GM19239 (cell line): ENCODE results near the gene EXD3.
A peak's percentile ranks its signal among the peaks of the same experiment; 100 is the strongest.

Experiments
- DNase-seq: peaks from one replicate; pipeline ENCODE4 v3.0.0; 2011; ENCODE audit warnings: low spot score; ENCODE audit not compliant: insufficient read length
- FAIRE-seq: peaks from 2 replicates; lab custom pipeline; 2011; peaks lifted over from hg19 to GRCh38; lab: Jason Lieb, UNC

The EXD3 gene

DNA sequence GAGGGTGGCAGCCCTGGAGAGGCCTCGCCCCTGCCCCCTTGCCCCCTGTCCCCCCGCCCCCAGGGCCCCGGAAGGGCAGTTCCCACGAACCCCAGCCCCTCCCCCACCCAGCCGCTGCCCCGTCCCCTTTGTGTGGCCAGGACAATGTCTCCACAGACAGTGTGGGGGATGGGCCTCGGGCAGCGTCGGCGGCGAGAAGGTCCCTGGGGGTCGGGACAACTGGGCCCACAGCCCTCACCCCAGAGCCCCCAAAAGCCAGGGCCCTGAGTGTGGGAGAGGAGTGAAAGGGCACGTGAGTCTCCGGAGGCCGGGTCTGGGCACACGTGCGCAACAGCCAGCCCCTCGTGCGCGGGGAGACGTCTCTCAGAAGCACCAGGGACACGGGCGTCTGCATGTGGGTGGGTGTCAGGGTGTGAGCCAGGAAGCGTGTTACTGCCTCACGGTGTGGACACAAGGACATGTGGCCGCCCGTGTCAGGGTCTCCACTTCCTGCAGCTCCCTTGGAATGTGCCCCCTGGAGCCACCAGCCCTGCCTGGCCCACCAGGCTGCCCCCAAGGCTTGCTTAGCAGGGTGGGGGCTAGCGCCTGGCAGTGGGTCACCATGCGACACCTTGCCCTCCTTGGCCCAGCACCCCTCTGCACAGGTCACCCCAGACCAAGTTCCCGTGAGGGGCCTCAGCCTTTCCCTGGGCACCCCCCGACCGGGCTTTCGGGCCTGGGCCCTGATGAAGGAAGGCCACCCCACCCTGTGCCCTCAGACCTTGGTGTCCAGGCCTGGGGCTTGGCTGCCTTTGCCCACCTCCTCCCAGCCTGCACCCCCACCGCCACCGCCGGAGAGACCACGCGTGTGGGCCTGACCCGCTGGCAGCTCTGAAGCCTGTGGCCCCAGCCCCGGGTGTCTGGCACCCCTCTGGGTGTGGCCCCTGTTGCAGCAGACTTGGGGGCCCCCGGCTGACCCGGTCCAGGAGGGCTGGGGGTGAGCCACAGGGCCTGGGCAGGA is 108.1 kb downstream of the EXD3 start:
- FAIRE-seq (no peak), DNase-seq (peak; percentile 23)

DNA sequence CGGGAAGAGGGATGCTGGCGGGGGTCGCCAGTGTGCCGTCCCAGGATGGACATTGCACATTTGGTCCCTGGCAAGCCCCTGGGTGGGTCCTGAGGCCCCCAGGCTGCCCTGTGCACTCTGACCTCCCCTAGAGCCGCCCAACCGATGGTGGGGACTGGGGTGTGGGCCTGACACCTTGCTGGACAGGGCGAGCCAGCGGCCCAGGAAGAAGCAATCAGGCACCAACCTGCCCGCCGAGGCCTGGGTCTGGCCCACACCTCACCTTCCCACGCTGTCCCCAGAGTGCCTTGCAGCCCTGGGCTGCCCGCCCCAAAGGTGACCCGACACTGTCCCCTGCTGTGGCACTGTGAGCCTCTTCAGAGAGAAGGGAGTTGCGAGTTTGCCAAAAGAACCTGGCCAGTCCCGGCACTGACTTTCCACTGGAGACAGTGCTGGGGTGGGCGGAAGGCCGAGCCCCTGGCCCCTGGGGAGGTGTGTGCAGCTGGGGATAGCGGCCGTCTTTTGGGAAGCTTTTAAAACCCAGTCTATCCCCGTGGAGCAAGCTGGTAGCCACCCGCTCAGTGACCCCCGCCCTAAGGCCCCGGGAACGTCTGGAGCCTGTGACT is 108.9 kb downstream of the EXD3 start:
- DNase-seq, result no peak
- no peak for FAIRE-seq

DNA sequence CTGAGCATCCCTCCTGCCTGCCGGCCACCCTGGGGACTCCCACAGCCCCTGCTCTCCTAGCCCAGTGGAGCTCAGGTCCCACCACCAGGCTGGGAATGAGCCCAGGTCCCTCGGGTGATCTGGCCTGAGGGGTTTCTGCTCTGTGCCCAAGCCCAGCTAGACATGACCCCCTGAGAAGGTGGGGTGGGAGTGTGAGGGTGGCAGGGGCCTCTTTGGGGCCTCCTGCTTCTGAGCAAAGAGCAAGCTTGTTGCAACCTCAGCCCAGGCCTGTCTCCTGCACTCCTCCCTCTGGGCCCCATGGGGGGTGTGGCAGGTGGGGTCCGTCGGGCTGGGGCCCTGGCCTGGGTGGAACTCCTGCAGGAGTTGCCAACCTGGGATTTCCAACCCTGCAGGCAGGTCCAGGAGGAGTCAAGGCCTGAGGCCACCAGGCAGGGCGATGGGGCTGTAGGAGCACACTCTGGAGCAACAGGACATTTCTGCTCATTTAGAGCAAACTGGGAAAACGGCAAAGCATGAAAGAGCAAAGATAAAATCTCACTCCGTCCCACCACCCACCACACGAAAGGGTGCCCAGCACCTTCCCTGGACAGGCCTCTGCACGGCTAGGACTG is 109.5 kb downstream of the EXD3 start:
- FAIRE-seq, result no peak

DNA sequence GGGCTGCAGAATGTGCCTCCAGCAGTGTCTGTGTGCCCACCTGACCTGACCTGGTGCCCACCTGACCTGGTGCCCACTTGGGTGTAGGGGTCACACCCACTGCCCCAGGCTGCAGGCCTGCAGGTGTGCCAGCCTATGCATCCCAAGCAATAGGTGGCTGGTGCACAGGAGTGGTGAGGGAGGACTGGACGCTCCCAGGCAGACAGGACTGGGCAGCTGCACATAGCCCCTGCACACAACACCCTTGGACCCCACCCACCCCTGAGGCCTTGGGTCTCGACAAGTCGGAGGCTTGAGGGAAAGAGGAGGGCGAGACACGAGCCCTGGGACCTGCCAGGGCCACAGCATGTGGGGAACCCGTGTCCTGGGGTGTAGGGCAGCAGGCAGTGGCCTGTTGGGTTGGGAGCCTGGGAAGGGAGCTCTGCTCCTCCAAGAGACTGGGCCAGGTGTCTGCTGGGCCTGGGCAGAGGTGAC is 110.1 kb downstream of the EXD3 start:
- FAIRE-seq, result no peak
- DNase-seq, result peak; percentile 12

More for the DNA sequence above, 109.5 kb downstream of the EXD3 start:
- DNase-seq, result no peak

DNA sequence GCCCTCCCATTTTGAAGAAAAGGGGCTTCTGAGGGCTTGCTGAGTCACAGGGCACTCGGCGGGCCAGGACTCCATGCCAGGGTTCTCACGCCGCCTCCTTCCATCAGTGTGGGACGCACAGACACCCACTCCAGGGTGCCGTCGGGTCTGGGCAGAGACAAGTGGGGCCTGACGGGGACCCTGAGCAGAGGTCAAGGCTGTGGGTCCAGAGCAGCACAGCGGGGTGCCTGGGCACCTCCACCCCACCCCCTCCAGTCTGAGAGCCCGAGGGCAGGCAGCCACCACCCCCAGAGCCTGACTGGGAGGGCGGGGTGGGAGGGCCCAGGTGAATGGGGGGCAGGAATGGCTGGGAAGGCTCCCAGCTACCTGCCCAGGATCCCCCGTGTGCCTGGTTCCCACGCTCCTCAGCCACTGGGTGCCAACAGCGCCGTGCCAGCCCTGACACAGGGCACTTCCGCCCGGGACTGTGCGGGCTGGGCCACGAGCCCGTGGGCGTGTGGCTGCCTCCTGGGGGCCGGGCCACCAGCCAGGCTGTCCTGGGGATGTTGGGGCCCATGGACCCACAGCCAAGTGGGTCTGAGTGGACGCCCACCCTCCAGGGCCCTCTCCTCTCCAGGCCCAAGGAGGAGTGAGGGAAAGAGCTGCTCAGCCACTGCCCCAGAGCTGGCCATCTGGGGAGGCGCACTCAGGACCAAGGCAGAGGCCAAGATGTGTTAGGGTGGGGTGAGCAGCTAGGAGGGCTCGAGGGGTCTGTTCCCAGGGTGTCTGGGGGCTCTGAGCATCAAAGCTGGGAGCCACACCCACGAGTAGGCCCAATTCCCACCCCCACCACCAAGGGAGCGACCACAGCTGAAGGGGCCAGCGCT is 110.7 kb downstream of the EXD3 start:
- DNase-seq (no peak), FAIRE-seq (no peak)

DNA sequence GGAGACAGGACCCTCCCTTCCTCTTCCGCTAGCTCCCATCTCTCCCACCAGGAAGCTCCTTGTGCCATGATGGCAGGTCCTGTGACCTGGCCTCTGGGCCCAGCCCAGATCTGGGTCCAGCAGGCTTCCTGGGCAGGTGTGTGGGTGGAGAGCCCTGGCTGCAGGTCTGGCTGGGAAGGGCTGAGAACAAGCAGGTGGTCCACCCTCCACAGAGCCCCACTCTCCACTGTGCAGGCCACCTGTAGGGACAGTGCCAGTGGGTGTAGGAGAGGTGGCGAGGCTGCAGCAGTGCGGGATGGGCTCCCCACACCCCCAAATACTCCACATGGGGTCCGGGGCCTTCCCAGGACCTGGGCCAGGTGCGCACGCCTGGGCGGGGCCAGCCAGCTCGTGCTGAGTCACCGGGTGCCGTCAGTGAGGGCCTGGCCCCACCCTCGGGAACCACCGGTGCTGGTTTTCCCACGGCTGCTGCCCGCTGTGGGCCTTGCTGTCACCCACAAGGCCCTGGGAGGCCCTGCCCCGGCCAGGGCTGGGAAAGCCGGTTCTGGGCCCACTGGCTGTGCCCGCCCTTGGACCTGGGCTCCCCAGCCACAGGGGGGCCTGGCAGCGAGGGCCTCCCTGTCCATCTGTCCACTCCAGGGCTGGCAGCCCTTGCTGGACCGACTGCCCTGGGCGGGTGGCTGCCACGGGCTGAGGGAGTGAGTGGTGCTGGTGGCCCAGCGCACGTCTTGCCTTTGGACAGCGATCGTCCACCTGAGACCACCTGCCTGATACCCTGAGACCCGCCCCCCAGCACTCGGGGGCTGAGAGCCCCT is 111.6 kb downstream of the EXD3 start:
- FAIRE-seq, result no peak

DNA sequence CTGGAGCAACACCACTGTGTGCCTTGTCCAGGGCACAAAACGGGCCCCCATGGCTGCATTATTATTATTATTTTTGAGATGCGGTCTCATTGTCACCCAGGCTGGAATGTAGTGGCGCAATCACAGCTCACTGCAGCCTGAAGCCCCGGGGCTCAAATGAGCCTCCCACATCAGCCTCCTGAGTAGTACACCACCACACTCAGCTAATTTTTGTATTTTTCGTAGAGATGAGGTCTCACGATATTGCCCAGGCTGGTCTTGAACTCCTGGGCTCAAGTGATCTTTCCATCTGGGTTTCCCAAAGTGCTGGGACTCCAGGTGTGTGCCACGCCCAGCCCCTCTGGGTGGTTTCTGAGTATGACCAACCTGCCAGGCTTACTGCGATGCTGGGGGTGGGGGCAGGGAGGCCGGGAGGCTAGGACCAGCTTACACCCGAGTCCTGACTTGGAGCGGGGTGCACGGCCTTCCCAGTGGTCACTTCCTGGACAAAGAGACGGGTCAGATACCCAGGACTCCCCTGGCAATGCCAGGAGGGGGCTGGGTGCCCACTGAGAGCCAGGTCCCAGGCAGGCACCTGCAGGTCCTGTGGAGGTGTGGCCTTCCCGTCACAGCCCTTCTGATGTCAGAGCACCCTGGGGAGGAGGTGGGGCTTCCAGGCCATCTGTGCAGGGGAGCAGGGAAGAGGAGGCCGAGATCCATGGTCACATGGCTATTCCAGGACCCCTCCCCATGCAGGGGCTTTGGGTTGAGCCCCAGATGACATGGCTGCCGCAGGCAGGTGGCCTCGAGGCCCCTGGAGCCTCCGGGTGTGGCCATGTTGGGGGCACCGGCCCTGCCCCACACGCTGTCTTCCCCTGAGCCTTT is 112.5 kb downstream of the EXD3 start:
- DNase-seq, result no peak
- no peak for FAIRE-seq

More for the DNA sequence above, 111.6 kb downstream of the EXD3 start:
- DNase-seq, result no peak

DNA sequence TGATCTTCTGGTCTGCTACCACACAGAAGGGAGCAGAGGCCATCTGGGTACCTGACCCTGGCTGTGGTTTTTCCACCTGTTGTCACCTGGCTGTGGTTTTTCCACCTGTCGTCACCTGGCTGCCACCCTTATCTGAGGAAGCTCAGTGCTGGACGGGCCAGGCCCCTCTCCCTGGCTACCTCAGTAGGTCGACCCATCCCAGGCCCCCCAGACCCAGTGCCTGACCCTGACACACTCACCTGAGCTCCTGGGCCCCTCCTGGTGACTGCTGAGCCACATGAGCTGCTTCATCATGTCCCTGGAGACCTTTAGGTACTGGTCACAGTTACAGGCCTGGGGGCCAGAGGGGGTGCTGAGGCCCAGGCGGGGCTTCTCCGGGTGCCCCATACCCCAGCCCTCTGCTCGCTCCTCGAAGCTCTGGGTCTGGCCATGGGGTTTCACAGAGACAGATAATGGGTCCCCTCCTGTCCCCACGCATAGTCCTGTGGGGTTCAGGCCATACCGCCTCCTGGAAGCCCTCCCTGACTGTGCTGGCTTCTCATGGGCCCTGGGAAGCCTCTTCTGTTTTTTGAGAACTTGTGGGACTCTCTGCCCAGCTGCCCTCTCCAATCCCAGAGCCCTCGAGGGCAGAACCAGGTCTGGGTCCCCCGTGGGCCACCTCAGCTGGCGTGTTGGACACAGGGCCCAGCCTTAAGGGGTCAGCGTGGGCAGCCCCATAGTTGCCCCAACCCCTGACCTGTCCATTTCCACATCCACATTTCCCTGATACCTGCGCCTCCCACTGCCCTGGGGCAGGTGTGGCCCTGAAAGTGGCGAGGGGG is 113.4 kb downstream of the EXD3 start:
- FAIRE-seq, result no peak
- DNase-seq, result no peak

DNA sequence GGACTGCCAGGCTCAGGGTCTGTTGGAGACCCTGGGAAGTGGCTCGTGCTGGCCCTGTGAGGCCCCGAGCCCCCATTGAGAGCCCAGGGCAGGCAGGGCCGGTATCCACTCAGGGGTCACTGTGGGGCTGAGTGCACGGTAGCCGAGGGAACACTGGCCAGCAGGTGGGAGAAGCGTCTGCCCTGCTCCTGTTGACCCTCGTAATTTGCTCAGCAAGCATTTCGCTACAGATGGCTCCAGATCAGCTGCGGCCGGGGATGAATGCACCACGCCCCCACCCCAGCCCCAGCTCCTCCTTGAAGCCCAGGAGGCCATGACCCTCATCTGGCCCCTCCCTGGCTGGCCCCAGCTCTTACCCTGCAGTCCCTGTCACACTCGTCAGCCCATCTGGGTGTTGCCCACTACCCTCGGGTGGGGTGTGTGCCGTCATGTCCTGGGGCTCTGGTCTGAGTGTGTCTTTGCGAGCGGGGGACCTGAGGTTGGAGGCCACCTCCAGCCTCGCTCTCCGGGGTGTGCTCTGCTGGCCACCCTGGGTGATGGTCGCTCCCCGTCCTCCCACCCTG is 114.8 kb downstream of the EXD3 start:
- no peak for DNase-seq
- no peak for FAIRE-seq

DNA sequence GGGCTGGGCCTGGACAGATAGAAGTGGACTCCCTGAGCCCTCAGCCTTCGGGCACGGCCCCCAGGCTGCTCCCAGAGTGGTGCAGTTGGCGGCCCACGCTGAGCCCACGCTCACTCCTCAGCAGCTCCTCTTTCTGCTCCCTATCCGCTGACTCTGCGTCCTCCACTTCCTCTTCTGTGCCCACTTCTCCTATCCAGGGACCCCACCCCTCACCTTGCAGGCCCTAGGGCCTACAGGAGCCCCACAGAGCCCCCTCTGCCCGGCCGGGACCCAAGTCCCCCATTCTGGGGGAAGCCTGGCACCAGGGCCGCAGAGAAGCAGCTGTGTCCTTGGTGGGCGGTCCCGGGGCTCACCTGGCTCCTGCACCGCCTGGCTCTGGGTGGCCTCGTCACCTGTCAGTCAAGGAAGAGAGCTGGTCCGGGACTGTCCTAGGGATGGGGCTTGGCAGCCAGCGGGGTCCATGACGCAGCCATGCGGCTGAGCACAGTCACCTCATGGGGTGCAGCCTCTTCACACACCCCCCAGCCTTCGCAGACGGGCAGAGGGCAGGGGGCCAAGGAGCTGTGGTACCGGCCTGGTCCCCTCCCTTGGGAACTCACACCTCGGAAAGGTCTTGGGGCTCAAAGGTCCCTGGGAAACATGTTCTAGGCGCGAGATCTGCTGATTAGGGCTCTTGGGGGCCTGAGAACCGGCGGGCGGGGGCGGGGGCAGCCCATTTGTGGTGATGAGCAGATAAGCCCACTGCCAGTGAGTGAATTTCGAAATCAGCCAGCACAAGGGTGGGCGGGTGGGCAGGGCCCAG is 115.5 kb downstream of the EXD3 start:
- no peak for FAIRE-seq
- no peak for DNase-seq

DNA sequence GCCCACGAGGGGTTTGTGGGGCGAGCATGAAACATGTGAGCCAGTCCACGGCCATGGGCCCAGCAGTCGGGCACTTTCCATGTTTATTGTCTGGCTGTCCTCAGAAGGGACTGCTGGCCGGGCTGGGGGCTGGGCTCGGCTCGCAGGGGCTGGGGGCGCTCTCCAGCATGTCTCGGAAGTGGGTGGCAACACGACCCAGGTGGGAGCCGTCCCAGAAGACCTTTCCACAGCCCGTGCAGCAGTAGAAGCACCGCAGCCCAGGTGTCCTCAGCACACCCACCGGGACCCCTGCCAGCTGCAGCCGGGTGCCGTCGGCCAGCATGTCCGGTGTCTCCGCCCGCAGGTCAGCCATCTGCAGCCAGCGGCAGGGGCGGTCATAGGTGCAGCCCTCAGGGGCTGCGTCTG is 116.1 kb downstream of the EXD3 start:
- FAIRE-seq, result no peak
- DNase-seq, result no peak

DNA sequence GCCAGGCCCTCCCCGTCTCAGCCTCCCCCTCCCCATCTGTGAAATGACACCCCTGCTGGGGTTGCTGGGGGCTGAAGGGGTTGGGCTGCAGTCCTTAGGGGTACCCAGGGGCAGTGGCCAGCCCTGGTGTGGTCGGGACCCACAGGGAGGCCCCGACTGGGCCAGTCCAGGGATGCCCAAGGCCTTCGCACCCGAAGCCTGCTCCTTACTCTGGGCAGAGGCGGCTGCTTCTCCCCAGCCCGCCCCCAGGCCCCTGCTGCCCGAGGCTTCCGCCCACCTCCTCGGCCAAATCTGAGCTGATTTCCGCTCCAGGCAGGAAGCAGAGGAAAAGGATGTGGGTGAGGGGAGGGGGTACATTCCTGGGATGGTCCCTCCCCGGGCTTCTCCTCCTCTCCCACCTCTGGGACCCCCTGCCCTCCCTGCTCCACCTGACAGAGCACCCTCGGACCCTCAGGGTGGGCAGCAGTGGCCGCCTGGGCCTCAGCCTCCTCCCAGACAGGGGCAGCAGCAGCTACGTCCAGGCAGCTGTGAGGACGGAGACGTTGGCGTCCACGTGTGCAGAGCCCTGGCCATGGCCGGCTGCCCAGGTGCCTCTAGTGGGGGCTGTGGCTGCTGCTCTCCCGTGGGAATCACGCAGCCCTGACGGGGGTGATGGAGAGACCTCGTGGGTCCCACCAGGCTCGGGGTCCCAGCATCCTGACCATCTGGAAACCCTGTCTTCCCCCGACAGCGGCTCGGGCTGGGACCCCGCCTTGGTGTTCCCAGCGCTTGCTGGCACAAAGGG is 116.7 kb downstream of the EXD3 start:
- no peak for FAIRE-seq

DNA sequence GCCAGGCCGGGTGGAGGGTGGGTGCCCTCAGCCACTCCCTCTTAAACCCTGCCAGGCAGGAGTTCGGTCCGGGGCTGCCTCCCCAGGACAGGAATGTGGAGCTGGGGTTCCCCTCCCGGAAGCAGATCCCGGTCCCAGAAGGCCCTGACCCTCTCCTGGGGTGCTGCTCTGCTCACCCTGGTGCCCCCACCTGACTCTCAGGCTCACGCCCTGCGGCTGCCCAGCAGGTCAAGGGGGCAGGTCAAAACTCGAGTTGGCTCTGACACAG is 117.2 kb downstream of the EXD3 start:
- no peak for DNase-seq
- no peak for FAIRE-seq

More for the DNA sequence above, 116.7 kb downstream of the EXD3 start:
- no peak for DNase-seq

DNA sequence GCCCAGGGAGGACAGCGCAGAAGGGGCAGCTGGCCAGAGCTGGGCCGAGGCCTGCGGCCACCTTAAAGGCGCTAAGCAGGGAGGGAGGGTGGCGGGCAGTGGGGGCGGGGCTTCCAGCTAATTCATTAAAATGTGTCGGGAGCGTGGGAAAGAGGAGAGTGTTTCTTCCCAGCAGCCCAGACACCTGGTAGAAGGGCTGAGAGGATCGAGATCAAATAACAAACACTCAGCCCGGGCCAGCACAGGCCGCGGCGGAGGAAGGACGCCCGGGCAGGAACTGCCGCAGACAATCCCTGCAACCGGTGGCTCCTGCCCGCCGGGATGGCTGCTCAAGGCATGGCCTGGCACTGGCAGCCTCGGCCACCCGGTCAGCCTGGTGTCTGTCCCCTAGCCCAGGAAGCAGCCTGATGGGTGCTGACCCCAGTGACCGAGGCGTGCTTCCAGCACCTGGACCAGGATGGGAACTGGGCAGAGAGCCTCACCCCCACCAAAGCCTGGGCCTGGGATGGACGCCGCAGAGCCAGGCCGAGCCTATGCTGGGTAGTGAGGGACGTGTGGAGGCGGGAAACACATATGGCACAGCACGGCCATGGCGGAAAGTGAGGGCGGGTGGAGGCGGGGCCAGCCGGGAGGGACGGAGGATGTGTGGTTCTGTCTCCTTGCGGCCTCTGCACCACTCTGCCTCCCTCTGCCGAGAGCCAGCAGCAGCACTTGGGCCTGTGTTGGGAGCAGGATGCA is 117.7 kb downstream of the EXD3 start:
- DNase-seq (no peak), FAIRE-seq (no peak)

DNA sequence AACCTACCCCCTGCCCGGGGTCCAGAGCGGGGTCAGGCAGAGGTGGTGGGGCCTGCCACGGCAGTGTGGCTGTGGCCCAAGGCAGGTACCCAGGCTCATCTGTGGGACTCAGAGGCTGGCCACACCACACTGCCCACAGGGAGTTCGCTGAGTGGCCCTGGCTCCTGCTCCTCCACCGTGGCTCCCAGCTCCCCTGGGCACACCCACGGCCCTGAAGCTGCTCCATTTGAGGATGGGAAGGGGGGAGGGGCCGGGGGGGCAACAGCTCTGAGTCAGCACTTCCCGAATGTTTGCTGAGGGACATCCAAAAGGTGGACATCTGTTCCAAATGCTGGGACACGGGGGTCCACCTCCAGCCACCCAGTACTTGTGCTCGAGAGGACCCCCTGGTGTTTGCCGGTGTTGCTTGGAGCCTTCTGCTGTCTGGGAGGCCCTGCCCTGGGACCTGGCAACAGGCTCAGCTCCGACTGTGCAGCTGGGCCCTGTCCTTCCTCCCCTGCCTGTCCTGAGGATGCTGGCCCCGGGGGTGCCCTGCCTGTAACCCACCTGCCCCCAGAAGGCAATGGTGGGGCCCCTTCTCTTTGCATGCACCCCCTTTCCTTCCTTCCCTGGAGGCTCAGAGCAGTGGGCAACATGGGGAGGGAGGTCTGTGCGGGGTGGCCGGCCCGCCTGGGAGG is 118.4 kb downstream of the EXD3 start:
- DNase-seq (no peak), FAIRE-seq (no peak)
